ENCODE results near the gene SPATA24.
"Not testable (repeated sequence)": the region's sequence is repeated elsewhere in the genome, so short reads cannot be mapped to it uniquely, and the experiment has no call there.

Gene SPATA24

GRCh38 chr5:139382807-139383206 lies 21.1 kb downstream of the SPATA24 start:
- DNase-seq (ENCODE audit: low spot score): no peak

- no peak for DNase-seq (ENCODE audit: low spot score)
Observed at GRCh38 chr5:139381837-139382761, 21.8 kb downstream of the SPATA24 start.

GRCh38 chr5:139379626-139380449 lies 24.1 kb downstream of the SPATA24 start:
- DNase-seq (ENCODE audit: low spot score): no peak

- no peak for DNase-seq (ENCODE audit: low spot score)
Observed at GRCh38 chr5:139378941-139379361, 24.9 kb downstream of the SPATA24 start.

GRCh38 chr5:139378101-139378825 lies 25.6 kb downstream of the SPATA24 start:
- DNase-seq (ENCODE audit: low spot score): no peak

GRCh38 chr5:139377226-139377625 lies 26.7 kb downstream of the SPATA24 start:
- no peak for DNase-seq (ENCODE audit: low spot score)

GRCh38 chr5:139376364-139376763 lies 27.5 kb downstream of the SPATA24 start:
- DNase-seq (ENCODE audit: low spot score): no peak

GRCh38 chr5:139374909-139375308 lies 29.0 kb downstream of the SPATA24 start:
- no peak for DNase-seq (ENCODE audit: low spot score)

GRCh38 chr5:139371482-139372435 lies 32.1 kb downstream of the SPATA24 start:
- no peak for DNase-seq (ENCODE audit: low spot score)

- no peak for DNase-seq (ENCODE audit: low spot score)
Observed at GRCh38 chr5:139369181-139369580, 34.7 kb downstream of the SPATA24 start.

GRCh38 chr5:139368613-139369012 lies 35.3 kb downstream of the SPATA24 start:
- no peak for DNase-seq (ENCODE audit: low spot score)

GRCh38 chr5:139364466-139364865 lies 39.4 kb downstream of the SPATA24 start:
- no peak for DNase-seq (ENCODE audit: low spot score)

GRCh38 chr5:139363937-139364336 lies 40.0 kb downstream of the SPATA24 start:
- no peak for DNase-seq (ENCODE audit: low spot score)

- DNase-seq (ENCODE audit: low spot score): no peak
Observed at GRCh38 chr5:139361835-139362429, 42.0 kb downstream of the SPATA24 start.

GRCh38 chr5:139360384-139360783 lies 43.5 kb downstream of the SPATA24 start:
- no peak for DNase-seq (ENCODE audit: low spot score)

- DNase-seq (ENCODE audit: low spot score): no peak
Observed at GRCh38 chr5:139358064-139358463, 45.8 kb downstream of the SPATA24 start.

GRCh38 chr5:139355900-139356299 lies 48.0 kb downstream of the SPATA24 start:
- not testable (repeated sequence) for DNase-seq (ENCODE audit: low spot score)

- DNase-seq (ENCODE audit: low spot score): no peak
Observed at GRCh38 chr5:139354186-139354585, 49.7 kb downstream of the SPATA24 start.

GRCh38 chr5:139347863-139348262 lies 56.0 kb downstream of the SPATA24 start:
- not testable (repeated sequence) for DNase-seq (ENCODE audit: low spot score)

All from germinal center (tissue), 1 donor.